ENCODE measurements around the gene NDST3. TPM values are rescaled to one million over a fixed set of nuclear protein-coding genes. Genes with fewer than 3 reads are reported as not detected.

Gene NDST3
- total RNA-seq, 1 experiment from 2014 or later: 0.04 TPM

DNA sequence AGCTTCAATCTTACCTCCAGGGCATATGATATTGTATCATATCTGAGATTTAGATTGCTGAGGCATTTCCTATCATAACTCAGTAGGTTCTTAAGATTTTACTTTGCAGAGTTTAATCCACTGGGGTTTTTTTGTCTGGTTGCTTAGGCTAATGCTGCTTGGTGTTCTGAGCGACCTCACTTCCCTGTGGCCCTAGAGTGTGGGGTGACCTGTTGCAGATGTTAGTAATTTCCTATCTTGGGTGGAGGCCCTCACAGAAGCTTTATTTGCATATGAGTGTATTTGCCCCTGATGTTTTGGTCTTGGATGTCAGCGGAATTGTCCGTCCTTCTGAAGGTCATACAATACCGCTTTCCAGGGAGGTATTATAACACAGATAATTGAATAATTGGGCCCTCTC, 137.1 kb downstream of the NDST3 start:
- no peak for TF ChIP-seq EZH2 (IDR thresholded peaks at IDR 0.05; ENCODE audit: low read length, unreplicated experiment)
- TF ChIP-seq, protein P1, sequence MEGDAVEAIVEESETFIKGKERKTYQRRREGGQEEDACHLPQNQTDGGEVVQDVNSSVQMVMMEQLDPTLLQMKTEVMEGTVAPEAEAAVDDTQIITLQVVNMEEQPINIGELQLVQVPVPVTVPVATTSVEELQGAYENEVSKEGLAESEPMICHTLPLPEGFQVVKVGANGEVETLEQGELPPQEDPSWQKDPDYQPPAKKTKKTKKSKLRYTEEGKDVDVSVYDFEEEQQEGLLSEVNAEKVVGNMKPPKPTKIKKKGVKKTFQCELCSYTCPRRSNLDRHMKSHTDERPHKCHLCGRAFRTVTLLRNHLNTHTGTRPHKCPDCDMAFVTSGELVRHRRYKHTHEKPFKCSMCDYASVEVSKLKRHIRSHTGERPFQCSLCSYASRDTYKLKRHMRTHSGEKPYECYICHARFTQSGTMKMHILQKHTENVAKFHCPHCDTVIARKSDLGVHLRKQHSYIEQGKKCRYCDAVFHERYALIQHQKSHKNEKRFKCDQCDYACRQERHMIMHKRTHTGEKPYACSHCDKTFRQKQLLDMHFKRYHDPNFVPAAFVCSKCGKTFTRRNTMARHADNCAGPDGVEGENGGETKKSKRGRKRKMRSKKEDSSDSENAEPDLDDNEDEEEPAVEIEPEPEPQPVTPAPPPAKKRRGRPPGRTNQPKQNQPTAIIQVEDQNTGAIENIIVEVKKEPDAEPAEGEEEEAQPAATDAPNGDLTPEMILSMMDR (conservative IDR thresholded peaks at IDR 0.05; ENCODE audit: low read depth, low read length): no peak
- TF ChIP-seq EZH2phosphoT487 (IDR thresholded peaks at IDR 0.05; ENCODE audit: borderline replicate concordance, low read length): no peak
- no peak overlapping the region for H3K9ac ChIP-seq (ENCODE audit: low read length)
- no peak overlapping the region for H3K4me2 ChIP-seq (ENCODE audit: low read length)
- no peaks in the 10 kb centered on the region for H3K27me3 ChIP-seq (ENCODE audit: low read length)
- H3K9me3 ChIP-seq (ENCODE audit: low read length): no peaks in the 10 kb centered on the region
- ChIA-PET CTCF (no interaction called here), POLR2A (ENCODE audit: unreplicated experiment) (no interaction called here)
- no peaks in the 10 kb centered on the region for H3F3A ChIP-seq (ENCODE audit: low read length, unreplicated experiment)
- H2AFZ ChIP-seq (ENCODE audit: low read length): no peak overlapping the region
- H3K36me3 ChIP-seq (ENCODE audit: low read depth, low read length): no peaks in the 10 kb centered on the region
- H3K4me1 ChIP-seq (ENCODE audit: insufficient read depth, low read length): no peaks in the 10 kb centered on the region
- no TSS peak for BruUV-seq (replicated peaks)
- no peaks in the 10 kb centered on the region for H4K20me1 ChIP-seq (ENCODE audit: low read length)
- H3K4me3 ChIP-seq (ENCODE audit: low read length): no peak overlapping the region
- intact Hi-C loops (cut with micrococcal nuclease): no loop called here
- H3K79me2 ChIP-seq (ENCODE audit: low read length): no peaks in the 10 kb centered on the region
- DNase-seq: no peak
- no peak for ATAC-seq
- H3K9me2 ChIP-seq (replicated peaks; ENCODE audit: low read length): no peaks in the 10 kb centered on the region
- no peak overlapping the region for H3K27ac ChIP-seq (ENCODE audit: low read length)

DNA sequence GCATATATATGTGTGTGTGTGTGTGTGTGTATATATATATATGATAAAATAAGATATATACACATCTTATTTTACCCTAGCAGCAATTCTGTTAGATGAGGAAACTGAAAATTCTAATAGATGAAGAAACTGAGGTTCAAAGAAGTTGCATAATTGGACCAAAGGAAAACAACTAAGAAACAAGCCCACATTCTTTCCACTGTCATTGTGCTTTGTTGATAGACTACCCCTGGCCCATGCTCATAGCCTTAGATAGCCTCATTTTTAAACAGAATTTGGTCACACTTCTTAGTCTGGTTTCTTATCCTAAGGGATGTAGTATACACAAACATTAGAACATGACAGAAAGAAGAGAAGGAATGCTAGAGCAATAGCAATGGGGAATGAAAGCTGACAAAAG, 138.8 kb downstream of the NDST3 start:
- Histone ChIP-seq H3K27ac (ENCODE audit: low read length) (no peak overlapping the region), H3K79me2 (ENCODE audit: low read length) (no peaks in the 10 kb centered on the region), H3K4me1 (ENCODE audit: insufficient read depth, low read length) (no peaks in the 10 kb centered on the region), H3K36me3 (ENCODE audit: low read depth, low read length) (no peaks in the 10 kb centered on the region), H4K20me1 (ENCODE audit: low read length) (no peaks in the 10 kb centered on the region), H2AFZ (ENCODE audit: low read length) (no peak overlapping the region), H3K9me3 (ENCODE audit: low read length) (no peaks in the 10 kb centered on the region), H3K9ac (ENCODE audit: low read length) (no peak overlapping the region), H3K4me3 (ENCODE audit: low read length) (no peak overlapping the region), H3K9me2 (replicated peaks; ENCODE audit: low read length) (no peaks in the 10 kb centered on the region), H3K4me2 (ENCODE audit: low read length) (no peak overlapping the region), H3K27me3 (ENCODE audit: low read length) (no peaks in the 10 kb centered on the region), H3F3A (ENCODE audit: low read length, unreplicated experiment) (no peaks in the 10 kb centered on the region)
- TF ChIP-seq, protein P1 (conservative IDR thresholded peaks at IDR 0.05; ENCODE audit: low read depth, low read length): no peak
- TF ChIP-seq EZH2phosphoT487 (IDR thresholded peaks at IDR 0.05; ENCODE audit: borderline replicate concordance, low read length) (no peak), EZH2 (IDR thresholded peaks at IDR 0.05; ENCODE audit: low read length, unreplicated experiment) (no peak)
- no peak for DNase-seq
- CTCF ChIA-PET: no interaction called here
- no peak for ATAC-seq
- POLR2A ChIA-PET (ENCODE audit: unreplicated experiment): no interaction called here
- BruUV-seq (replicated peaks): no TSS peak
- intact Hi-C loops (cut with micrococcal nuclease): no loop called here

DNA sequence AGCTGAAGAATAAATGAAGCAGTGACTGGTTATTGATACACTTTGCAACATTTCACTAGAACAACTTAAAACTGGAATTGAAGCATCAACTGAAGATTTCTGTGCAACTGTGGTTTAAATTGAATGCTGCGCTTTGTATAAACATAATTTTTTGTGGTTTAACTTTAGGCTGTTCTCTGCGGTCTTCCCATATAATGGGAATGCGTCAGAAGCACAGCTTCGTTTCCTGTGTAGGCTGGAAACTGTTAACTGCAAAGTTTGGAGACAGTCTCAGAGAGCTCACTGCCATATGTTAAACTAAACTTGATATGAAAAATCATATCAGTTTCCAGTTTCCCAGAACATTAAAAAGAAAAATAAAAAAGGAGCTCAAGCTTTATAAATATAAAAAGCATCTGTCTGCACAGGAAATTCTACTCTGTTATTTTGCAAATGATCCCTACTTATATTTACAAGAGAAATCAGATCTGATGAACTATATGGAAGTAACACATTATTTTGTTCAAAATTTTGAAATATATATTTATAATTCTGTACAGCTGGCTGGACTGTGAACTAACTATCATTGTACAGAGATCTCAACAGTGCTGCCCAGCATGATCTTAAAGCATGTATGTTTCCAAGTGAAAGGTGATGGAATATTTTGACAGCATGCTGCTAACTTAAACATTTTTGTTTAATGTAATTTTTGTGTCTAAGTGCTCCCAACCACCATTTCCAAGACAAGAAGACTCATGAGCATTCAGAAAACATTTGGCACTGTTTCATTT, 139.9 kb downstream of the NDST3 start:
- no peaks in the 10 kb centered on the region for H3K4me1 ChIP-seq (ENCODE audit: insufficient read depth, low read length)
- H3K4me2 ChIP-seq (ENCODE audit: low read length): no peak overlapping the region
- no peak overlapping the region for H3K4me3 ChIP-seq (ENCODE audit: low read length)
- no peaks in the 10 kb centered on the region for H3K79me2 ChIP-seq (ENCODE audit: low read length)
- intact Hi-C loops (cut with micrococcal nuclease): no loop called here
- no peaks in the 10 kb centered on the region for H3K9me2 ChIP-seq (replicated peaks; ENCODE audit: low read length)
- no peak overlapping the region for H3K27ac ChIP-seq (ENCODE audit: low read length)
- no peaks in the 10 kb centered on the region for H3K9me3 ChIP-seq (ENCODE audit: low read length)
- no peaks in the 10 kb centered on the region for H3K36me3 ChIP-seq (ENCODE audit: low read depth, low read length)
- no peaks in the 10 kb centered on the region for H3F3A ChIP-seq (ENCODE audit: low read length, unreplicated experiment)
- no peaks in the 10 kb centered on the region for H3K27me3 ChIP-seq (ENCODE audit: low read length)
- no peaks in the 10 kb centered on the region for H4K20me1 ChIP-seq (ENCODE audit: low read length)
- peak; percentile 4 for DNase-seq
- ChIA-PET CTCF (no interaction called here), POLR2A (ENCODE audit: unreplicated experiment) (no interaction called here)
- TF ChIP-seq EZH2phosphoT487 (IDR thresholded peaks at IDR 0.05; ENCODE audit: borderline replicate concordance, low read length) (no peak), EZH2 (IDR thresholded peaks at IDR 0.05; ENCODE audit: low read length, unreplicated experiment) (no peak)
- TF ChIP-seq, protein P1 (conservative IDR thresholded peaks at IDR 0.05; ENCODE audit: low read depth, low read length): no peak
- H3K9ac ChIP-seq (ENCODE audit: low read length): no peak overlapping the region
- no peak for ATAC-seq
- no peak overlapping the region for H2AFZ ChIP-seq (ENCODE audit: low read length)
- no TSS peak for BruUV-seq (replicated peaks)
